Fibroblast of villous mesenchyme (primary cell): ENCODE measurements around the gene ARHGAP33. TPM values are rescaled to one million over a fixed set of nuclear protein-coding genes. Genes with fewer than 3 reads are reported as not detected.

ENCODE experiments used
- DNase-seq: peaks from one replicate; pipeline ENCODE4 v3.0.0-alpha.2; 2010; ENCODE audit warnings: low read depth
- H3K4me3 ChIP-seq: 2 replicates; pipeline ENCODE4 v1.5.1; 2011; ENCODE audit warnings: low read depth, mild to moderate bottlenecking, low read length
- total RNA-seq: library from RNA; depleted of rRNA; stranded (reverse); fragments of >200 nt; gene quantifications from 2 replicates; pipeline ENCODE4 v1.2.3, GENCODE V29; 2012
- TF ChIP-seq, protein P1 (sequence below): IDR thresholded peaks from 2 replicates; pipeline ENCODE4 v1.5.1; 2012; ENCODE audit warnings: low read depth, mild to moderate bottlenecking, low read length; ENCODE audit not compliant: insufficient read depth

ARHGAP33 gene
- total RNA-seq, 1 donor, result 1.7 TPM

DNA sequence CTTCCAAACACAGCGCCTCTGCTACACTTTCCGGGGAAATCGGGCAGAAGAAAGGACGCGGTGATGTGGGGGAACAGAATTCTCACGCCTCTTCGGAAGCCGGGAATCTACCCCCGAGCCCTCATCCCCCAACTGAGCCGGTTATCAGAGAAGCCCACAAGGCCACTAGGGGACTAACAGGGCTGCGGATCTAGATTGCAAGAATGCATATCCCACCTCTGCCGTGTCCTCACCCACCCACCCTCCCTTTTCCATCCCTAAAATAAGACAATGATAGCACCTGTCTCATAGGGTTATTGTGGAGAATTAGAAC is 34.2 kb upstream of the ARHGAP33 start:
- no peak for DNase-seq
- peak overlapping the region; percentile 64 for H3K4me3 ChIP-seq

GRCh38 chr19:35742121-35742724 is 33.1 kb upstream of the ARHGAP33 start, which contains the start of gene IGFLR1:
TSS of gene IGFLR1 (minus strand) at chr19:35742452. CDS start at chr19:35741180, 1,272 bp downstream.
- TF ChIP-seq, protein P1, sequence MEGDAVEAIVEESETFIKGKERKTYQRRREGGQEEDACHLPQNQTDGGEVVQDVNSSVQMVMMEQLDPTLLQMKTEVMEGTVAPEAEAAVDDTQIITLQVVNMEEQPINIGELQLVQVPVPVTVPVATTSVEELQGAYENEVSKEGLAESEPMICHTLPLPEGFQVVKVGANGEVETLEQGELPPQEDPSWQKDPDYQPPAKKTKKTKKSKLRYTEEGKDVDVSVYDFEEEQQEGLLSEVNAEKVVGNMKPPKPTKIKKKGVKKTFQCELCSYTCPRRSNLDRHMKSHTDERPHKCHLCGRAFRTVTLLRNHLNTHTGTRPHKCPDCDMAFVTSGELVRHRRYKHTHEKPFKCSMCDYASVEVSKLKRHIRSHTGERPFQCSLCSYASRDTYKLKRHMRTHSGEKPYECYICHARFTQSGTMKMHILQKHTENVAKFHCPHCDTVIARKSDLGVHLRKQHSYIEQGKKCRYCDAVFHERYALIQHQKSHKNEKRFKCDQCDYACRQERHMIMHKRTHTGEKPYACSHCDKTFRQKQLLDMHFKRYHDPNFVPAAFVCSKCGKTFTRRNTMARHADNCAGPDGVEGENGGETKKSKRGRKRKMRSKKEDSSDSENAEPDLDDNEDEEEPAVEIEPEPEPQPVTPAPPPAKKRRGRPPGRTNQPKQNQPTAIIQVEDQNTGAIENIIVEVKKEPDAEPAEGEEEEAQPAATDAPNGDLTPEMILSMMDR, result no peak
- H3K4me3 ChIP-seq, result no peak within 1 kb of the TSS
- DNase-seq, result no peak

More for the DNA sequence above, 34.2 kb upstream of the ARHGAP33 start:
- TF ChIP-seq, protein P1, result no peak

- no peak for DNase-seq
- H3K4me3 ChIP-seq, result no peak overlapping the region
Measured at GRCh38 chr19:35743640-35744429, 31.5 kb upstream of the ARHGAP33 start.

DNA sequence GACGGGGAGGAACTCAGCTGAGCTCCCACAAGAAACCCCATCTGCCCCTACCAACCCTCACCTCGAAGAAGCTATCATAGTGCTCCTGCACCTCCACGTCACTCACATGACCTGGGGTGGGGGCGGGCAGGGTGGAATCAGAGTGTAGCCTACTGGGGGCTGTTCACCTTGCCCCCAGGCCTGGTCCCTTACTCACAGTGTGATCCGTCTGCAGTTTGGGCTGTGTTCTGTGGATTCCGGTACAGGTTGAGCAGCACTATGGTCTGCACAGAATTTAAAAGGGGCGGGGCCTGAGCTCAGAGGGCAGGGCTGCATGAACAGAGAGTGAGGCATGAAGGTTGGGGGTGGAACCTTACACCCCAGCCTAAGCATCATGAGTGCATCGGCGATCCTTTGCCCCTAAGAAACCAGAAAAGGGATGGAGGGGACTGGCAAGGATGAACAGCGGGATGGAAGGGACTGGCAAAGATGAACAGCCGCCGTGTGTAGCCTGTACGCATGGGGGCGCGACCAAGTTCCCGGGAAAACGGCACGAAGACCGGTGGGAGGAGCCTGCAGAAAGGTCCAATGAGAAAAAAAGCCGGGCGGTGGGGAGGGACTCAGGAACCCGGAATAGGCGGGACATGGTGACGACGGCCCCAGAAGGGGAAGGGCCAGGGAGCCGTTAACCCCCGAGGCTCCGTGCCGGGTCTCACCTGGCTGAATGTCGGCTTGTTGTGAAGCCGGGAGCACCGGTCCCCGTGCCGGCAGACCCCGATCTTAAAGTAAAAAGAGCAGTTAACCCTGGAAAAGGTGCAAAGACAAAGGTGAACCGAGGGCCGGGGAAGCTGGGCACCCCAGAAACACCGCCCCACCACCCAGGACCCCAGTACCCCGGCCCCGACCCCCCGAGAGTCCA is 30.7 kb upstream of the ARHGAP33 start:
- H3K4me3 ChIP-seq, result peak overlapping the region; percentile 90
- DNase-seq, result peak; percentile 97
- TF ChIP-seq, protein P1, result peak; percentile 49

More at GRCh38 chr19:35743640-35744429, 31.5 kb upstream of the ARHGAP33 start:
- TF ChIP-seq, protein P1, result no peak

DNA sequence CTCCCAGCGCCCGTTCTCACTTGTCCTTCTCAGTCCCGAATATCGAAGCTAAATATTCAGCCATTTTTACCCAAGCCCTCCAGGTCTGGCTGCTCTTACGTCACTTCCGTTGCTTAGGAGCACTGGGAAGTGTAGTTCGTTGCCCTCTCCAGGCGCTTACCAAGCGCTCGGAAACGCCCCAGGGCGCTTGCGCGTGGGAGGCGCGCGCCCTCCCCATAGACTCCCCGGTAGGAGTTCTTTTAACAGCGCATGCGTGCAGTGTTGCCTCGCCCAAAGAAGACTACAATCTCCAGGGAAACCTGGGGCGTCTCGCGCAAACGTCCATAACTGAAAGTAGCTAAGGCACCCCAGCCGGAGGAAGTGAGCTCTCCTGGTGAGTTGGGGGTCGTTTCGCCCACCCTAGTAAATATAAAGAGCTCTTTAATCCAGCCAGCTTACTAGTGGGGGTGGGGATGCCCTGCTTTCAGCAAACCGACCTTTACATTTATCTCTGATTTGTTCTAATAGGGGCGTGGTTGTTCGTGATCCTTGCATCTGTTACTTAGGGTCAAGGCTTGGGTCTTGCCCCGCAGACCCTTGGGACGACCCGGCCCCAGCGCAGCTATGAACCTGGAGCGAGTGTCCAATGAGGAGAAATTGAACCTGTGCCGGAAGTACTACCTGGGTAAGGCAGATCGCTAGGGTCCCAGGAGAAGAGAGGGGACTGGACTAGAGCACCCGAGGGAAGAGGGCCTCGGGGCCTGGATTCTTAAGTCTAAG is 29.9 kb upstream of the ARHGAP33 start, which contains the start of the genes PSENEN and U2AF1L4:
Gene PSENEN (plus strand): TSS at position 324 of the 759 bp plus-strand sequence. CDS start 280 bp downstream, at position 604.
Gene U2AF1L4 (minus strand): TSS at position 91 of the 759 bp plus-strand sequence. CDS start 27 bp downstream, at position 64.
- TF ChIP-seq, protein P1, result no peak
- peak; percentile 100 for DNase-seq
- peak within 1 kb of the TSS; percentile 90 for H3K4me3 ChIP-seq

DNA sequence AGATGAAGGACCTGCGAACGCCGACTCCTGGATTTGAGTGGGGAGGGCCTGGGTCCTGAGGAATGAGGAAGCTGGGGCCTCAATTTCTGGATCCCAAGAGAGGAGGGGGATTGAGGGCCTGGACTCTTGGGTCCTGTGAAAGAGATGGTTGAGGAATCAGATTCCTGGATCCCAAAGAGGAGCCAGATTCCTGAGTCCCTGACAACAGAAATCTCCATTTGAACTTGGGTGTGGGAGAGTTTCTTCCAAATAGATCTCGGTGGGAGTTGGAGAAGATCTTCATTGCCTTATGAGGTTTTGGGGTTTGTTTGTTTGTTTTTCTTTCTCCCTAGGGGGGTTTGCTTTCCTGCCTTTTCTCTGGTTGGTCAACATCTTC is 29.3 kb upstream of the ARHGAP33 start:
- TF ChIP-seq, protein P1, result no peak
- DNase-seq, result no peak

More for the DNA sequence above, 29.3 kb upstream of the ARHGAP33 start:
- H3K4me3 ChIP-seq, result peak overlapping the region; percentile 90
